GM21619 (cell line): ENCODE data around the gene TENM4.
A peak's percentile ranks its signal among the peaks of the same experiment; 100 is the strongest.

ENCODE experiments used
- ATAC-seq: cut with Tn5 transposase; IDR thresholded peaks from one replicate; pipeline ENCODE4 v1.9.1; 2021; ENCODE audit not compliant: unreplicated experiment

TENM4 gene

GRCh38 chr11:79440571-79441460, at the start of gene TENM4:
TSS of gene TENM4 (minus strand) at chr11:79441030. CDS start at chr11:79069944, 371,086 bp downstream.
- ATAC-seq = no peak

- ATAC-seq = no peak
Observed at GRCh38 chr11:79488286-79488685, 47.5 kb upstream of the TENM4 start.

GRCh38 chr11:79487412-79487811, 46.6 kb upstream of the TENM4 start:
- no peak for ATAC-seq

GRCh38 chr11:79486242-79486984, 45.6 kb upstream of the TENM4 start:
- ATAC-seq = no peak

GRCh38 chr11:79485694-79486093, 44.9 kb upstream of the TENM4 start:
- no peak for ATAC-seq

- ATAC-seq = no peak
Observed at GRCh38 chr11:79484872-79485271, 44.0 kb upstream of the TENM4 start.

GRCh38 chr11:79482800-79483199, 42.0 kb upstream of the TENM4 start:
- peak; percentile 83 for ATAC-seq

- ATAC-seq = peak; percentile 63
Observed at GRCh38 chr11:79481795-79482194, 41.0 kb upstream of the TENM4 start.

GRCh38 chr11:79480864-79481263, 40.0 kb upstream of the TENM4 start:
- ATAC-seq = no peak

GRCh38 chr11:79472819-79473529, 32.1 kb upstream of the TENM4 start:
- ATAC-seq = no peak

- no peak for ATAC-seq
Observed at GRCh38 chr11:79471071-79471844, 30.4 kb upstream of the TENM4 start.

- no peak for ATAC-seq
Observed at GRCh38 chr11:79470161-79470560, 29.3 kb upstream of the TENM4 start.

GRCh38 chr11:79467761-79468160, 26.9 kb upstream of the TENM4 start:
- no peak for ATAC-seq

- ATAC-seq = no peak
Observed at GRCh38 chr11:79466411-79466810, 25.6 kb upstream of the TENM4 start.

GRCh38 chr11:79465160-79465559, 24.3 kb upstream of the TENM4 start:
- ATAC-seq = no peak

- ATAC-seq = no peak
Observed at GRCh38 chr11:79461666-79462645, 21.1 kb upstream of the TENM4 start.

GRCh38 chr11:79461144-79461543, 20.3 kb upstream of the TENM4 start:
- peak; percentile 61 for ATAC-seq

- ATAC-seq = no peak
Observed at GRCh38 chr11:79458709-79459108, 17.9 kb upstream of the TENM4 start.

GRCh38 chr11:79456501-79456900, 15.7 kb upstream of the TENM4 start:
- ATAC-seq = no peak

- ATAC-seq = no peak
Observed at GRCh38 chr11:79453617-79454016, 12.8 kb upstream of the TENM4 start.
